ENCODE results near the gene KRT39. TPM values are rescaled to one million over a fixed set of nuclear protein-coding genes. Genes with fewer than 3 reads are reported as not detected.

KRT39 gene
- total RNA-seq, 1 donor from 2014 or later = not detected

DNA sequence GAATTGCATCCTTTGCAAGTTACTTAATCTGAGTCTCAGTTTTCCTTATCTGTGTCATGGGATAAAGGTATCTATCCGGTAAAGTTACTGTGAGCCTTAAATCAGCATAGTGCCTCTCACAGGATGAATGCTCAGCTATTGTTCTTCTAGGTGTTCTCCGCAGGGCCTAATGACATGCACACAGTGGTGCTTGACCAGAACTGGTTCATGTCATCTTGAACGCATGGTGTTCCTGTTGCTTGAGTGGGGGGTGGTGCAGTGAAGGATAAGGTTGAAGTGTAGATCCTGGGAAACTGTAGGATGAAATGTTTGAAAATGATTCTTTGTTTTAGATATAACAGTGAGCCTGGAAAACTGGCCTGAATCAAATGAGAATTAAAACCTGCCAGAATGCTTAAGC is 13.4 kb upstream of the KRT39 start:
- no peak for DNase-seq

DNA sequence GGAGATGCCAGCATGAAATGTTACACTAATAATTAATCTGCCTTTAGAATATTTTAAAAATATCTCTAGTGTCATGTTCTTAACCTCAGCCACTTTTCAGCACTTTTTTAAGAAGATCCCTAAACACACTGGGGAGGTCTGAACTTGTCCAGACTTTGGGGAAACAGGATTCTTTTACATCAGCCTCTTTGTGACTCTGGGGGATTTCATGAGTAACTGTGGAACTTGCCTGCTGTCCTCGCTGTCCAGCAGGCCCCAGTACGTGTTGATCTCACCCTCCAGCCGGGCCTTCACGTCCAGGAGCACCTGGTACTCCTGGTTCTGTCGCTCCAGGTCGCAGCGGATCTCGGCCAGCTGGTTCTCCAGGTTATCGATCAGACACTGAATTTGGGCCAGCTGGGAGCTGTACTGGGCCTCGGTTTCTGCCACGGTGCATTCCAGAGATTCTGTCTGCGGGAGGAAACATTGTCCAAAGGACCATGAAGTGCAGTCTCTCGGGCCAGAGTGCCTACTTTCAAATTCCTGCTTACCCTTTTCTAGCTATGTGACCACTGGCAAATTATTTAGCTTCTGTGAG is 11.9 kb upstream of the KRT39 start:
- DNase-seq = no peak

DNA sequence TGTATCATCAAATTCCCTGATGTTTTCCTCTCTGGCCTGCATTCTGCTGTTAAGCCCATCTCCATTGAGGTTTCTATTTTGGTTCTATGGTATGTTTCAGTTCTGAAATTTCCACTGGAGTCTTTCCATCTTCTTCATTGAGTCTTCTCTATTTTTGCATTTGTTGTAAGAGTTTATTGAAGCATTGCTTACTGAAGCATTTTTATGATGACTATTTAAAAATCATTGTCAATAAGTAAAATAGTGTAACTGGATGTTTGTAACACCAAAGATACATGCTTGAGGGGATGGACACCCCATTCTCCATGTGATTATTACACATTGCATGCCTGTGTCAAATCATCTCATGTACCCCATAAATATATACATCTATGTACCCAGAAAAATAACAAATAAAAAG is 8.8 kb upstream of the KRT39 start:
- no peak for DNase-seq

DNA sequence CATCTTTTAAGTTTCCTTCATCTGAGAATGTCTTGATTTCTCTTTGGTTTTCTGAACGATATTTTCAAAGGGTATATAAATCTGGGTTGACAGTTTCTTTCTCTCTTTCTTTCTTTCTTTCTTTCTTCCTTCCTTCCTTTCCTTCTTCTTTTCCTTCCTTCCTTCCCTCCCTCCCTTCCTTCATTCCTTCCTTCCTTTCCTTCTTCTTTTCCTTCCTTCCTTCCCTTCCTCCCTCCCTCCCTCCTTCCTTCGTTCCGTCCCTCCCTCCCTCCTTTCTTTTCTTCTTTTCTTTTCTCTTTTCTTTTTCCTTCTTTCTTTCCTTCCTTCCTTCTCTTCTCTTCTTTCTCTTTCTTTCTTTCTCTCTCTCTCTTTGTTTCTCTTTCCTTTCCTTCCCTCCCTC is 7.6 kb upstream of the KRT39 start:
- DNase-seq = no peak

DNA sequence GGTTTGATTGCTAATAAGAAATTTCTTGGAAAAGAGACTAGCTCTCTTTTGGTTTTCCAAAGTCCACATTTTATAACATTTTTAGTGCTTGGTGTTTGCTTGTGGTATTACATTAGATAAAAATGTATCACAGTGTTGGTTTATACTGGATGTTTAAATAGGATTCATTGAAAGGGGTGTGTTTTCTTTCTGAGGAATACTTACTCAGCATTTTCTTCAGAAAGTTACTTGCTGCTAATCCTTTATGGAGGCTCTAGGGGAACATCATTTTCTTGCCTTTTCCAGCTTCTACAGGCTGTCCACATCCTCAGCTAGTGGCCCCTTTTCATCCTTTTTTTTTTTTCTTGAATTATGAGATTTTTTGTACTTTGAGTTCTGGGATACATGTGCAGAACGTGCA is 834 bp upstream of the KRT39 start:
- DNase-seq = no peak

DNA sequence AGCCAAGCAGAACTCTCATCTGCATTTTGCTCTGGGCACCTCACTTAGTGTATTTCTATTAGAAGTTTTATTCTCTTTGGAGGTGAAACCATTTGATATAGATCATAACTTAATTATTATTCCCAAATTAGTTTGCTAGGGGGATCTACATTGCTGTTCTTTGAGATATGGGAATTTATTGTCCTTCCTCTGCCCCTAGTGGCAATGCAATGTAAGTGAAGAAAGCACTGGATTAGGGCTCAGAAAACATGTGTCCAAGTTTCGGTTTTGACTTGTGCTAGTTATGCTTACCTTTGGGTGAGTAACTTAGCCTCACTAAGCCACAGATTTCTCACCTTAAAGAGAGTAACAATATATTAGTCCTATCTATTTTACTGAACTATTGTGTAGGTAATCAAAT is 2.9 kb downstream of the KRT39 start:
- DNase-seq = no peak

DNA sequence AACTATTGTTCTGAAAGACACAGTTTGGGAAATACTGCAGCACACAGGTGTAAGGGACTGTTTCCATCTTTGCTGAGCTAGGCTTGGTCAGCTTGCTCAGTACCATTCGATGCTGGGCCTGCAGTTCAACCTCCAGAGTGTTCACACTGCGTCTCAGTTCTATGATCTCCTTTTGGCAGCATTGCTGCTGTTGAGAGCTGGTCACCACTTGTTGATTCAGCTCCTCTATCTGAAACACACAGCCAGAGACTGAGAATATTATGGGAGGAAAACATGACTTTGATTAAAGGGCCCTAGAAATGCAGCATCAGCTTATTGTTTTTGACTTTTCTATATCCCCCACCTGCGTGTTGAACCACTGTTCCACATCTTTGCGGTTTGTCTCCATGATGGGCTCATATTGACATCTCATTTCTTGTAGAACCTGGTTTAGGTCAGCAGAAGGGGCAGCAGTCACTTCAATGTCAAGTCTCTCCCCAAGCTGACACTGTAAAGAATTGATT is 4.6 kb downstream of the KRT39 start:
- DNase-seq = no peak

DNA sequence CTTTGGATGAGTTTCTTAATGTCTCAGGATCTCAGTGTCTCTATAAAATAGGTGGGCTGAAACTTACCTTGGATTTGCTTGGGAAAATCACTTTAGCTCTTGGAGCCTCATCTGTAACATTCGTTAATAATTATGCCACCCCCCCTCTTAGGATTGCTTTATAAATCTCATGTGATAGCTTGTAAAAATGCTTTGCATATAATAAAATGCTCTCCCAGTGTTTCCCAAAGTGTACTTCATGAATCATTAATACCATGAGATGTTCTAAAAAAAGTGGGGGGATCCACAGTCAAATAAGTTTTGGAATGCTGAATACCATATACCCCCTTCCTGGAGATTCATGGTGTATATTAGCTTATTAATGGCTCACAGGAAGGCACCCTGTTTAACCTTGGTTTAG is 5.2 kb downstream of the KRT39 start:
- no peak for DNase-seq

DNA sequence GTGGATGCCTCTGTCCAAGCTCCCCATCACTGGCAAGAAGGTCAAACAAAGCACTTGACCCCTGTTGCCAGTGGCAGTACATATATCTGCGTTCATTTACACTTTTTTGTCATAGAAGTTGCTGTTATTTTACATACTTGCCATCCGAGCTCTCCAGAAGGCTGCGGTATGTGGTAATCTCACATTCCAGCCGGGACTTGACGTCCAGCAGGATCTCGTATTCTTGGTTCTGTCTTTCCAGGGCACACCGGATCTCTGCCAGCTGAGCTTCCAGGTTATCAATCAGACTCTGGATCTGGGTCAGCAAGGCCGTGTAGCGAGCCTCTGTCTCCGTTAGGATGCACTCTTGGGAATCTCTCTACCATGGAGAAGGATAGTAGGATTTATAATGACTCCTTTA is 6.6 kb downstream of the KRT39 start:
- no peak for DNase-seq

DNA sequence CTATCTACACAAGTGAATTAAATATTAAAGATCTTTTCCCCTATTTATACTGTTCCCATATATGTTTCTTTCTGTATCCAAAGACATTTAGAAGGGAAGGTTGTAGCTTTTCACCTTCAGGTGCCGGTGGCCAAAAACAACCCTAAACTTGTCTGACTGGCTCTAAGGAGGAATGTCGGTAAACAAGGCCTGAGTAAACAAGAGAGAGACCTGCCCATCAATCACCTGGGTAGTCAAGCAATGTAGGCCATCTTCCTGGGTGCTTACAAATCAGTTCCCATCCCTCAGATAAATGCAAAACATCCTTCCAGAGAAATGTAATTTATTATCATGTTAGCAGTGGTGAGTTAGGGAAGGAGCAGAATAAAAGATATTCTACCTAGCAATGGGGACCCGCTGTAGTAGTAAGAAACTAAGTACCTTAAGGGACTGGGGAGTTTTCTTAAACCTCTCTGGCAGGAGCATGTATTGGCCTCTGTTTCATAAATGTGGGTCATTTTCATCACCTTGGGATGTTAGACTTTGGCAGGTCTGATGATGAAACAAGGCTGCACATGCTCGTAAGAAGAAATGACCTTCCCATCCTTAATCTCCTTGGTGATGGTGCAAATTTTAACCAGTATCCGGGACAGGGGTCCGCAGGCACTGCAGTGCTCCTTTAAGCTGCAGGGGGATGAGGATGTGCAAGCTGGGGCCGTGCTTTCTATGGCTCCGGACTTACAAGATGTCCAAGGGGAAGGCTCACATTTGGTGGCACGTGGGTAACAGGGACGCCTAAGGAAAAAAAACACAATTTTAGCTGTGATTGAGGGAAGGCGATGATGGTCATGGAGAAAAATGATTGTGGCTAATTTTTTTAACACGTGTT is 8.4 kb downstream of the KRT39 start:
- no peak for DNase-seq

DNA sequence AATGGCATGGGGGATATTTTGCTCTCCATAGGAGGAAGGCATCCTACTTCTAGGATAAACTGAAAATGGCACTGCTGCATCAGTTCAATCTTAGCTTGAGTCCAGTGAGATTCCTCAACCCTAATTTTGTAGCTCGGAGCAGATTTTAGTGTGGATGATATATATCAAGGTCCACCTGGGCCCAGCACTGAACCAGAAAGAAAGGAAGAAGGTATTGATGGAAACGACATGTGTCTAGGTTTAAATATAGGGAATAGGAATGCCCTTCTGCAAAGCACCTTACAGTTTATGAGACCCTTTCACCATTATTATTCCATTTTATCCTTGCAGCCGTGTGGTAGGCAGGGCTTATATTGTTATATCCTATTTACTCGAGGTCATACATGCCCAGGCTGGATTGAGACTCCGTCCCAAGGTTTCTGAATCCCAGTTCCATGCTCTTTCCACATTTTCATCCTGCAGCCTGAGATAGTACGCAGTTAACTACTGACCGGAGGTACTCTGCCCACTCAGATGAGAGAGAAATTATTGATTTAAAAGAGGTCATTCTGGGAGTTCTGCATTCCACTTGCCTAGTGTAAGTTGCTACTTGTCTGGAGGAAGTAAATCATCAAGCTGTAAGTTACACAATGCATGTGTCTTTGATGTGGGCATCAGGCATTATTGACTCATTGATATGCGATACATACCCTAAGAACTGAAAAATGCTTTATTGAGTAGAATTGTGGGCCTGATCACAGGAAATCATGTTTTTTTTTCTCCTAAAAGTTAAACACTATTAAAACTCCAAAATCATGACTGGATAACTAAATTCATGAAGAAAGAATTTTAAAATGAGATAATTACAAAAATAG is 10.1 kb downstream of the KRT39 start:
- DNase-seq = no peak

DNA sequence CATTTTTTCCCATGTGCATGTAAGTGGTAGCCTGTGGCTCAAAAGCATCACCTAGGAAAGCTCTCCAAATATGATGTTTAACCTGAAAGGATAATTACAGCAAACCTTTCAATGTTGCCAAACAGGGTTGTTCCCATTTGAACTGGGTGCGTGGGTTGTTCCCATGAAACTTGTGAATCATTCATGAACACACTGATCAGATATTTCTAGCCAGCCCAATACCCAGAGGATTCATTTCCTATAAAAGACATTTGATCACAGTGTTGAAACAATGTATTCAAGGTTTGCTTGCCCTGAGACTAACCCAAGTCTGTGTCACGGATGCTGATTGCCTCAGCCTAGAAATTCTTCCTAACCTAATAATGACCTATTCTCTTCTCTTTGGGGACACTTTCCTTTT is 12.9 kb downstream of the KRT39 start:
- DNase-seq = no peak

DNA sequence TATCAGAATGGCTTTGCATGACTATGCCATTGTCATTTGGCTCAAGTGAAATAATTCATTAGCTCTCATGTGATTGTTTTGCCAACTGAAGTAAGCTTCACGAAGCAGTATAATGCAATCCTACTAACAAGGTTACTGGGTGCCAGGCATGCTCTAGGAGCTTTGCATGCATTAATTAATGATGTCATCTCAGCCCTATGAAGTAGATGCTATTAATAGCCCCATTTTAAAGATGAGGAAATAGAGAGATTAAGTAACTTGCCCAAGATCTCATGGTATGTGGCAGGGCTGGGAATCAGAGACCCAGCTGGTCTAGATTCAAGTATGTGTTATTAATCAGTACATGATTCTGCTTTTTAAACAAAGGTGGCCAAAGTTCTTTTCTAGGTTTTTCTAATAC is 14.1 kb downstream of the KRT39 start:
- DNase-seq = no peak

DNA sequence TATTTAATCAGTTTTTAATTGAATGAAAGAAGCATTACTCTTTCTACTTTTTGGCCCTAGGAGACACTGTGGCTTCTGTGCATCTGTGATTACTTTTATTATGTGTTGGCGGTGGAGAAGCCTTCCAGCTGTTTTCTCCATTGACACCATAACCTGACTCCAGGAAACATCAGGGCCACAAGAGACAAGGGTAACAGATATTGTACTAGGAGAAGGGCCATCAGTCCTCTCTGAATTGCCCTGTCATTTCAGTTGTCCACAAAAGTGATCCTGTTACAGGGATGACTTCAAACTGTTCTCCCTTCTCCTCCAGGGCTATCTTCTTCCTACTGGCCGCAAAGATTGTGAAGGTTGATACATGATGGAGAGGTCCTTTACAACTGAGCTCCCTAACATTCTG is 14.6 kb downstream of the KRT39 start:
- DNase-seq = no peak

DNA sequence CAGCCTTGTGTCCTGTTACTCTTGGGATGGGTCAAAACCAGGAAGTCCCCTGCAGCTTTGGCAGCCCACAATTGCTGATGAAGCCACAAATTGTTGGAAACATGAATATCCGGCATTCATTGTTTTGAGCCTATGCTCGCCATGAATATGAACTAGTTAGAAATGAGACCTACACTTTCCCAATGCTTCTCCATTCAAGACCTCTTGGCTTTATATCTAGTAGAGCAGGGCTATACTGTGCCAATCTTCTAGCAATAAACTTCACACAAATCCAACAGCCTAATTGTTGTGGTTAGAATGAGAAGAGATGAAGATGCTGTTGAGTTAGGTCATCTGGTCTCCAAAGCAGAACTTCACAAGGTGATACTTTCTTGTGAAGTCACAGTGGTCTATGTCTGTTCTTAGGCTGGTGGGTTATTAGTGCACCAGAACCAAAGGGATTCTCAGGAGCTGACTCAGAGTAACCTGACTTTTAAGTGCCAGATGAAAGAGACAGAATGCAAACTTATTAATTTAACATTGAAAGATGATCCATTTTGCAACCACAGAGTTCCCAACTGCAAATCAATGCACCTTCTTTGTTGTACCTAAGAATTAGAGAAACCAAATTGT is 15.6 kb downstream of the KRT39 start:
- no peak for DNase-seq

DNA sequence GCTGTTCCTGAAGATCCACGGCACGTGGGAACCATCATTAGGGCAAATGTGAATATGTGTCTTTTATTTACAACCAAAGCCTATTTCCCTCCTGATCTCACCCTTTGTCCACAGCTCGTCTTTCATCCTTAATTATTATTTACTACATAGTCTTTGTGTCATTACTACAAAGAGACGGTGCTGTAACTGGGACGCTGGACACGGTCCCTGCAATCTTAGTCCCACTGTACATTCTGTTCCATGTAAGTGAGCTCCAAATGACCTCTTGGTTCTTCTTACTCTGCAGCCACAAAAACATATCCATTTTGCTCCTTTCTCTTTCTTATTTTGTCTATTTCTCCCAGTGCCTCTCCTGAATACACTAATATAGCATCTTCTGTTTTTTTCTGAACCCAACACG is 16.6 kb downstream of the KRT39 start:
- no peak for DNase-seq

DNA sequence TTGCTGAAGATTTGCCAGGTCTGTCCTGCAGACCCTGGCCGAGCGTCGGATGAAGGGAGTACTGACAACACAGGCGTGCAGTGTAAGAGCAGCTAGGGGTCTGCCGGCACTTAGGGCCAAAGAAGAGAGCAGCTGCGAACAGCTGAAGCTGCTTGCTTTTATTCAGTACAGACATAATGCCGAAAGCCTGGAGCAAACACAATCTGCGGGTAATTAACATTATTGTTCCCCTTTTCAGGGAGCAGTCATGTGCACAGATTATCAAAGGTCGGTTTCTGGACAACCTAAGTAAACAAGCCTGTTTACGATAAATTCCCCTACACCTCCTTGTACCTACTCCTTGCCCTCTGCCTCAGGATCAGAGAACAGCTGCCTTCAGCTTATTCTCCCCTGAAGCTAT is 17.3 kb downstream of the KRT39 start:
- DNase-seq = no peak

DNA sequence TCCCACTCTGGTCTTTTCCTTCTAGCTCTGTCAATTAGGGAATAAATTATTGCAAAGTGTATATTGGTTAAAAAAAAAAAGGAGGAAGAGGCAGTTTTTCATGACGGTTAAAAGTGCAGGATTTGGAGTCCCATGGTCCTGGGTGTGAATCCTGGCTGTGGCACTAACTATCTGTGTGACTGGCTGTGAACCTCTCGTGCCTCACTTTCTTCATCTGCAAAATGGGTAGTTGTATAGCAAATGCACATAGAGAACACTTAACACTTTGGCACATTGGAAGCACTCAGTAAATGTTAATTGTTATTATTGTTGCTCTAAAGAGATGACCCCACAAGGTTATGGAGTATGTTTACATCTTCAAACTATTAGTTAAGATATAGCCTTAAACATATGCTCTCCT is 18.8 kb downstream of the KRT39 start:
- DNase-seq = no peak

DNA sequence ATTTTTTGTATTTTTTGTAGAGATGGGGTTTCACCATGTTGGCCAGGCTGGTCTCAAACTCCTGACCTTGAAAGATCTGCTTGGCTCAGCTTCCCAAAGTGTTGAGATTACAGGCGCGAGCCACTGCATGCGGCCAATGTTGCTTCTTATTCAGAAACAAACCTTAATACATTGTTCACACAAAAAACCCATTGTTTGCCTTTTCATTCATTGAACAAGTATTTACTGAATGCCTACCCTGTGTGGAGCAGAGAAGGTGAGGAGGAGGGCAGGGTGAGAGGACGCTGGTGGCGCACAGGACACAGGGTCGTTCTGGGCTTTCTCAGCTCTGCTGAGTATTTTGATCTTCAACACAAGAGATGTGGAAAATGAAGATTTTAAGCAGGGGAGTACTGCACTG is 21.3 kb downstream of the KRT39 start:
- DNase-seq = no peak

DNA sequence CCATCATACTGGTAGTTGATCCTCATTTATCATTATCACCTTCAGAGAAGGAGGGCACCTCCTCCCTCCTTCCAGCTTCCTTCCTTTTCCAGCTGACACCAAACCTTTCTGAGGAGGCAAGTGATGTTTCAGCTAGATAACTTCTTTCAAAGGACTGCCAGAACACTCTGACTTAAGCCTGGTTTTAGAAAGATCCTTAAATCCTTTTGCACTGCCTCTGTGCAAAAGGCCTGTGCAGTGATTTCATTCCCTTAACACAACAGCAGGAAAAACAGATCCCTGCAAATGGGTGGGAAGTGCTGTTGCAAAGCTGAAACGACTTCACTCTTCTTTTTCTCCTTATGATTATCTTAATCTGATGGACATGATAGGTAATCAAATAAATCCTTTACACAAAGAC is 22.2 kb downstream of the KRT39 start:
- DNase-seq = no peak

DNA sequence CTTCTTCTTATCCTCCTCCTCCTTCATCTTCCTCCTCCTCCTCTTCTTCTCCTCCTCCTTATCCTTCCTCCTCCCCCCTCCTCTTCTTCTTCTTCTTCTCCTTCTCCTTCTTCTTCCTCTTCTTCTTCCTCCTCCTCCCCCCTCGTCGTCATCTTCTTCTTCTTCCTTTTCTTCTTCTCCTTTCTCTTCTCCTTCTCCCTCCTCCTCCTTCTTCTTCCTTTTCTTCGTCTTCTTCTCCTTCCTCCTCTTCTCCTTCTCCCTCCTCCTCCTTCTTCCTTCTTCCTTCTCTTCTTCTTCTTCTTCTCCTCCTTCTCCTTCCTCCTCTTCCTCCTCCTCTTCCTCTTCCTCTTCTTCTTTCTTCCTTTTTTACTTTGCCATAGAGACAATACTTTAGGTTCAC is 24.2 kb downstream of the KRT39 start:
- DNase-seq = no peak

DNA sequence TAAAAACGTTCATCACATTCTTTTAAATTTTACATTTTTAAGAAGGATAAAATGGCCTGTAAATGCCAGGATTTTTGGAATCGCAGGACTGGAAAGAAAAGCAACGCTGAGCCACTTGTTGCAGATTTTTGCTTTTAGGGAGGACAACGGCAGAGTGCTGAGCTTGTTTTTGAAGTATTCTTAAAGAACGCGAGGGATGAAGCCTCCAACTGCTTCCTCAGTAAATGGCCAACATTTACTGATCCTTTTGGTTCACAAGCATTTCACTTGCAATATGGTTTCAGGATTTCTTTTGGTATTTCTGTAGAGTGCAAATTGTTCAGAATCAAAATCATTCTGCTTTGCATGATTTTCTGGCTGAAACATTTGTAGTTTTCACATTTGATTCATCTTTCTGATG is 26.5 kb downstream of the KRT39 start:
- DNase-seq = no peak

DNA sequence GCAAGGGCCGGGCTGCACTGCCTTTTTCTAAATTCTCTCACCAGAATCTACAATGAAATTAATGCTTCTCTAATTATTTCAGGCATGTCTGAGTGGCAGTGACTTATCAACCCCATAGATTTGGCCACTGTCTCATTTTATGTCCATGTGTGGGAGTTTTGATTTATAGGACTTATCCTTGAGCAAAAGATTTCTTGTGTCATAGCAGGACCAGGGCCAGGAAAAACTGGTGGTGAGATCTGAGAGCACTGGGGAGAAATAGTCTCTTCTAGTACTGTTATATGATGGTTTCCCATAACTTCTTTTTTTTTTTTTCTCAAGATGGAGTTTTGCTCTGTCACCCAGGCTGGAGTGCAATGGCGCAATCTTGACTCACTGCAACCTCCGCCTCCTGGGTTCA is 27.8 kb downstream of the KRT39 start:
- DNase-seq = no peak
